Measurements from ENCODE around the gene FOLR2.
"Not testable (repeated sequence)": the region's sequence is repeated elsewhere in the genome, so short reads cannot be mapped to it uniquely, and the experiment has no call there.

The FOLR2 gene

DNA sequence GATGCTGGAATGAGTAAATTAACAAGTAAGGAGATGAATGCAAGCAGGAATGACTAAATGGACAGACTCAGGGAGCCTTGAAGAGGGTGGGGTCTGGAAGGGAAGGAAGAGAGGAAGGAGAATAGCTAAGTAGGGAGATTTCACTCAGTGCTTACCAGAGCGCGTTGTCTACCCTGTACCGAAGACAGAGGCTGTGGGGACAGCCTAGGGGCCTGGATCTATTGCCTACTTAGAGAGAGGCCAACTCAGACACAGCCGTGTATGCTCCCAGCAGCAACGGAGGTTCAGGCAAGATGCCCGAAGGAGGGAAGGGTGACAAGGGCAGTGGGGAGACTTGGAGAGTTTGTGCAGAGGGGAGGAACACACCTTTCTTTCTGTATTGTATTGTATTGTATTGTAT is at the start of gene FOLR2:
TSS of gene FOLR2 (plus strand) at position 157 of the 400 bp plus-strand sequence. CDS start 1,791 bp downstream, outside the sequence.
- H3K9me3 ChIP-seq (ENCODE audit: control insufficient read depth, insufficient read depth, low read length) = no peaks in the 10 kb centered on the region
- H3K4me3 ChIP-seq (ENCODE audit: low read depth, low read length) = no peak within 1 kb of the TSS
- peaks cover 4% of the 10 kb centered on the region for H3K4me1 ChIP-seq (ENCODE audit: control insufficient read depth, insufficient read depth, low read length)
- peaks cover 4% of the 10 kb centered on the region for H3K27me3 ChIP-seq (ENCODE audit: control insufficient read depth, insufficient read depth, low read length)
- H3K9ac ChIP-seq (ENCODE audit: low read depth, low read length) = no peak within 1 kb of the TSS
- H3K36me3 ChIP-seq (ENCODE audit: control insufficient read depth, insufficient read depth, low read length) = no peaks in the 10 kb centered on the region

GRCh38 chr11:72169046-72169555 is 47.5 kb upstream of the FOLR2 start:
- H3K9me3 ChIP-seq (ENCODE audit: control insufficient read depth, insufficient read depth, low read length); H3K4me1 ChIP-seq (ENCODE audit: control insufficient read depth, insufficient read depth, low read length); H3K36me3 ChIP-seq (ENCODE audit: control insufficient read depth, insufficient read depth, low read length); H3K9ac ChIP-seq (ENCODE audit: low read depth, low read length); H3K27me3 ChIP-seq (ENCODE audit: control insufficient read depth, insufficient read depth, low read length); H3K4me3 ChIP-seq (ENCODE audit: low read depth, low read length): not testable (repeated sequence)

DNA sequence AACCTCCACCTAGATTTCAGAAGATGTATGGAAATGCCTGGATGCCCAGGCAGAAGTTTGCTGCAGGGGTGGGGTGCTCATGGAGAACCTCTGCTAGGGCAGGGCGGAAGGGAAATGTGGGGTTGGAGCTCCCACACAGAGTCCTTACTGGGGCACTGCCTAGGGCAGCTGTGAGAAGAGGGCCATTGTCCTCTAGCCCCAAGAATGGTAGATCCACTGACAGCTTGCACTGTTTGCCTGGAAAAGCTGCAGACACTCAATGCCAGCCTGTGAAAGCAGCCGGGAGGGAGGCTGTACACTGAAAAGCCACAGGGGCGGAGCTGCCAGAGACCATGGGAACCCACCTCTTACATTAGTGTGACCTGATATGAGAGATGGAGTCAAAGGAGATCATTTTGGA is 46.8 kb upstream of the FOLR2 start:
- H3K4me1 ChIP-seq (ENCODE audit: control insufficient read depth, insufficient read depth, low read length); H3K36me3 ChIP-seq (ENCODE audit: control insufficient read depth, insufficient read depth, low read length); H3K9ac ChIP-seq (ENCODE audit: low read depth, low read length); H3K9me3 ChIP-seq (ENCODE audit: control insufficient read depth, insufficient read depth, low read length); H3K4me3 ChIP-seq (ENCODE audit: low read depth, low read length); H3K27me3 ChIP-seq (ENCODE audit: control insufficient read depth, insufficient read depth, low read length): not testable (repeated sequence)

DNA sequence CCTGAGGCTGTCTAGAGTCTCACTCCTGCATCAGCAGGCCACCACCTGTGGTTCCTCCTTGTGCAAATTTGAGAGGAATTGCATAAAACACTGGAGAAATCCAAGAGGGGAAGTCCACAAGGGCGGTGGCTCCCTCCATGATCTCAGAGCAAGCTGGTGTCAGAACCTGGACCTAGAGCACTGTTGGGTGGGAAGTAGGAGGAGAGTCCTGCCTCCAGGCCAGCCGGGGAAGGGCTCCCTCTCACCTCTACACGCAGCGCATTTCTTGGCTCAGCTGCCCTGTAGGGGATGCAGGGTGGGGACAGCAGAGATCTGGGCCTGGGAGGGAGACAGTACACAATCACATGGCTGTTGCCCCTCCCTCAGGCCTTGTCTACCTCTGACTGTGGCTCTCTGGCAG is 44.6 kb upstream of the FOLR2 start:
- not testable (repeated sequence) for H3K36me3 ChIP-seq (ENCODE audit: control insufficient read depth, insufficient read depth, low read length); H3K9ac ChIP-seq (ENCODE audit: low read depth, low read length); H3K4me3 ChIP-seq (ENCODE audit: low read depth, low read length); H3K4me1 ChIP-seq (ENCODE audit: control insufficient read depth, insufficient read depth, low read length); H3K27me3 ChIP-seq (ENCODE audit: control insufficient read depth, insufficient read depth, low read length); H3K9me3 ChIP-seq (ENCODE audit: control insufficient read depth, insufficient read depth, low read length)

GRCh38 chr11:72173291-72173690 is 43.3 kb upstream of the FOLR2 start:
- no peak overlapping the region for H3K9ac ChIP-seq (ENCODE audit: low read depth, low read length)

GRCh38 chr11:72174302-72175070 is 42.1 kb upstream of the FOLR2 start:
- no peaks in the 10 kb centered on the region for H3K4me1 ChIP-seq (ENCODE audit: control insufficient read depth, insufficient read depth, low read length)
- no peaks in the 10 kb centered on the region for H3K36me3 ChIP-seq (ENCODE audit: control insufficient read depth, insufficient read depth, low read length)
- no peaks in the 10 kb centered on the region for H3K27me3 ChIP-seq (ENCODE audit: control insufficient read depth, insufficient read depth, low read length)
- no peaks in the 10 kb centered on the region for H3K9me3 ChIP-seq (ENCODE audit: control insufficient read depth, insufficient read depth, low read length)
- no peak overlapping the region for H3K9ac ChIP-seq (ENCODE audit: low read depth, low read length)
- no peak overlapping the region for H3K4me3 ChIP-seq (ENCODE audit: low read depth, low read length)

More at GRCh38 chr11:72173291-72173690, 43.3 kb upstream of the FOLR2 start:
- no peak overlapping the region for H3K4me3 ChIP-seq (ENCODE audit: low read depth, low read length)
- no peaks in the 10 kb centered on the region for H3K9me3 ChIP-seq (ENCODE audit: control insufficient read depth, insufficient read depth, low read length)
- H3K36me3 ChIP-seq (ENCODE audit: control insufficient read depth, insufficient read depth, low read length) = no peaks in the 10 kb centered on the region
- H3K27me3 ChIP-seq (ENCODE audit: control insufficient read depth, insufficient read depth, low read length) = no peaks in the 10 kb centered on the region
- no peaks in the 10 kb centered on the region for H3K4me1 ChIP-seq (ENCODE audit: control insufficient read depth, insufficient read depth, low read length)

DNA sequence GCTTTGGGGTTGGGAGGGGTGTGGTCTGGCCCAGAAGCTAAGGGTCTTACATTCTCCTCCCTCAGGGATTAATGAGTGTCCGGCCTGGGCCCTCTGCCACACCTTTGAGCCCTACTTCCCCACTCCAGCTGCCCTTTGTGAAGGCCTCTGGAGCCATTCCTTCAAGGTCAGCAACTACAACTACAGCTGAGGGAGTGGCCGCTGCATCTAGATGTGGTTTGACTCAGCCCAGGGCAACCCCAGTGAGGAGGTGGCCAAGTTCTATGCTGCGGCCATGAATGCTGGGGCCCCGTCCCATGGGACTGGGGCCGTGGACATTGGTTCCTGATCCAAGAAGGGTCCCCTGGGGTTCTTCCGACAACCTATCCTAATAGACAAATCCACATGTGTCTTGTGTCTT is 38.9 kb upstream of the FOLR2 start:
- H3K36me3 ChIP-seq (ENCODE audit: control insufficient read depth, insufficient read depth, low read length) = no peaks in the 10 kb centered on the region
- H3K9ac ChIP-seq (ENCODE audit: low read depth, low read length) = no peak overlapping the region
- no peaks in the 10 kb centered on the region for H3K9me3 ChIP-seq (ENCODE audit: control insufficient read depth, insufficient read depth, low read length)
- H3K4me1 ChIP-seq (ENCODE audit: control insufficient read depth, insufficient read depth, low read length) = no peaks in the 10 kb centered on the region
- H3K4me3 ChIP-seq (ENCODE audit: low read depth, low read length) = no peak overlapping the region
- H3K27me3 ChIP-seq (ENCODE audit: control insufficient read depth, insufficient read depth, low read length) = no peaks in the 10 kb centered on the region

GRCh38 chr11:72179049-72179803 is 37.4 kb upstream of the FOLR2 start:
- H3K27me3 ChIP-seq (ENCODE audit: control insufficient read depth, insufficient read depth, low read length) = no peaks in the 10 kb centered on the region
- no peak overlapping the region for H3K9ac ChIP-seq (ENCODE audit: low read depth, low read length)
- peaks cover 2% of the 10 kb centered on the region for H3K4me1 ChIP-seq (ENCODE audit: control insufficient read depth, insufficient read depth, low read length)
- H3K4me3 ChIP-seq (ENCODE audit: low read depth, low read length) = no peak overlapping the region
- H3K36me3 ChIP-seq (ENCODE audit: control insufficient read depth, insufficient read depth, low read length) = no peaks in the 10 kb centered on the region
- H3K9me3 ChIP-seq (ENCODE audit: control insufficient read depth, insufficient read depth, low read length) = no peaks in the 10 kb centered on the region

DNA sequence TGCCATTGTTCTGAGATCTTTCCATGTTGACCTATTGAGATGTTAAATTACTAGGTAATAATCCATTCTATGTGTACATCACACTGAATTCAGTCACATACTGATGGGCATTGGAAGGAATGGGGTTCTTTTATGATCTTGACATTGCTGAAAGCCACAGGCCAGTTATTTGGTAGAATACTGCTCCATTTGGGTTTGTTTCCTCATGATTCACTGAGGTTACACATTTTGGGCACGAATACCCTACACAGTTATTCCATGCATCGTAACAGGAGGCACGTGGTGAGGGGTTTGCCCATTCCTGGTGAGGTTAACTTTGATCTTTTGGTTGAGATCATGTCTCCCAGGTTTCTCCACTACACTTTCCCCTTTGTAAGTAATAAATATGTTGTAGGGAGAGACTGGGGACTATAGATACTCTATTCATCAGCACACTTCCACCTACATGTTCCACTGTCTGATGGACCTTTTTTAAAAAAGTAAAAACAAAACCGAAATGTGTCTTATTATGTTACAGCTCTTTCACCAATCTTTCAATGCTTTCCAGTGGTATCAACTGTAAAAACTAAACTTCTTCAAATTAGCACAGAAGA is 36.7 kb upstream of the FOLR2 start:
- H3K4me3 ChIP-seq (ENCODE audit: low read depth, low read length) = no peak overlapping the region
- no peaks in the 10 kb centered on the region for H3K36me3 ChIP-seq (ENCODE audit: control insufficient read depth, insufficient read depth, low read length)
- H3K9me3 ChIP-seq (ENCODE audit: control insufficient read depth, insufficient read depth, low read length) = no peaks in the 10 kb centered on the region
- H3K4me1 ChIP-seq (ENCODE audit: control insufficient read depth, insufficient read depth, low read length) = peaks cover 2% of the 10 kb centered on the region
- no peaks in the 10 kb centered on the region for H3K27me3 ChIP-seq (ENCODE audit: control insufficient read depth, insufficient read depth, low read length)
- no peak overlapping the region for H3K9ac ChIP-seq (ENCODE audit: low read depth, low read length)

DNA sequence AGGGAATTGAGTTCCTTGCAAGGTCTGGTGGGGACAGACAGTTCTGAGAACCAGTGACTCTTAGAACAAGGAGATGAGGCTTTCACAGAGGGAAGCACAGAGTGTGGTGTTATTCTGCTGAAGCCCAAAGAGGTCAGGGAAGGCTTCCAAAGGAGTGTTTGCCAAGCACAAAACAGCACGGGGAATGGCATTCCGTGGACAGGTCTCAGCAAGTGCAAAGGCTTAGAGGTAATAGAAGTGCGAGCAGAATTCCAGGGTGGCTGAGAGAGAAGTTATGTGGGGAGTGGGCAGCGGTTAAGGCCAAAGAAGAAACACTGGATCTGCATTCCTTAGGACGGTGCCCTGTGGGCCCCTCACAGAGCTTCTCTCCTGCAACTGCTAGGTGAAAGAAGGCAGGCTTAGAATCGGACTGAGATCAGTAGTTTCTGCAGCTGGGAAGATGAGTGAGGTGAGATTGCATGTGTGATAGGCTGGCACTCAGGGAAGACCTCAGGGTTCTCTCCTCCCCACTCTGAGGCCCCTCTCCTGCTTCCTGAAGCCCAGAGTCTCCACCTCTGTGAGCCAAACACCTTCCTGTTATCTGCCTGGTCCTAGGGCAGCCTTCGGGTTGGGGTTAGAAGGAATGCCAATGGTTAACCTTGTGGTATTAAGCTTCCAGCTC is 35.6 kb upstream of the FOLR2 start:
- not testable (repeated sequence) for H3K4me3 ChIP-seq (ENCODE audit: low read depth, low read length); H3K4me1 ChIP-seq (ENCODE audit: control insufficient read depth, insufficient read depth, low read length); H3K36me3 ChIP-seq (ENCODE audit: control insufficient read depth, insufficient read depth, low read length); H3K9ac ChIP-seq (ENCODE audit: low read depth, low read length); H3K27me3 ChIP-seq (ENCODE audit: control insufficient read depth, insufficient read depth, low read length); H3K9me3 ChIP-seq (ENCODE audit: control insufficient read depth, insufficient read depth, low read length)

GRCh38 chr11:72181553-72181958 is 35.0 kb upstream of the FOLR2 start:
- H3K36me3 ChIP-seq (ENCODE audit: control insufficient read depth, insufficient read depth, low read length); H3K9ac ChIP-seq (ENCODE audit: low read depth, low read length); H3K27me3 ChIP-seq (ENCODE audit: control insufficient read depth, insufficient read depth, low read length); H3K4me1 ChIP-seq (ENCODE audit: control insufficient read depth, insufficient read depth, low read length); H3K4me3 ChIP-seq (ENCODE audit: low read depth, low read length); H3K9me3 ChIP-seq (ENCODE audit: control insufficient read depth, insufficient read depth, low read length): not testable (repeated sequence)
